Pancreas (tissue), 10 donors: Measurements from ENCODE around the gene MYO15A. TPM values are rescaled to one million over a fixed set of nuclear protein-coding genes. Genes with fewer than 3 reads are reported as not detected.

ENCODE experiments used
- ATAC-seq, 4 donors: fragments of 200-7000 bp; cut with Tn5 transposase; one replicate each; pipeline versions ENCODE4 v1.8.0 to v1.9.1; 2020; ENCODE audit warnings: mild to moderate bottlenecking in 4 of 4, moderate library complexity in 4 of 4
- DNase-seq, 6 donors: peaks; one replicate each; pipeline ENCODE4 v3.0.0-alpha.2; 2020
- FAIRE-seq: peaks from 2 replicates; lab custom pipeline; 2012; peaks lifted over from hg19 to GRCh38; lab: Jason Lieb, UNC
- H3K27ac ChIP-seq, 4 donors: fragments of 200-600 bp; sonication (generic); 1 replicate in 3 of 4; 2 replicates in 1 of 4; pipeline versions ENCODE4 v1.5.0 to v1.8.0; 2020
- H3K27me3 ChIP-seq, 4 donors: fragments of 200-600 bp; one replicate each; pipeline ENCODE4 v1.8.0; 2021
- H3K36me3 ChIP-seq, 3 donors: fragments of 200-600 bp; sonication (generic) in 1 of 3; one replicate each; pipeline versions ENCODE4 v1.5.0 to v1.8.0; 2020 to 2021
- H3K4me1 ChIP-seq, 3 donors: fragments of 200-600 bp; one replicate each; pipeline ENCODE4 v1.8.0; 2021
- H3K4me3 ChIP-seq, 4 donors: fragments of 200-600 bp; sonication (generic) in 2 of 4; one replicate each; pipeline versions ENCODE4 v1.5.0 to v1.8.0; 2020 to 2021
- H3K9me3 ChIP-seq, 4 donors: fragments of 200-600 bp; one replicate each; pipeline ENCODE4 v1.8.0; 2021
- WGBS, 2 donors: extraction: QIAGEN DNeasy Blood & Tissue Kit; methylation state at CpG; one replicate each; pipeline ENCODE4 v1.1.7; 2013; 5-methylcytosine and 5-hydroxymethylcytosine counted together
- intact Hi-C, 3 donors: fragments of 100-400 bp; cut with DNase I; formaldehyde crosslinking; loops; one replicate each; pipeline versions ENCODE4 v1.11.1 to v1.14.2; 2022
- polyA plus RNA-seq, 2 donors: library from polyadenylated mRNA; stranded (reverse); fragments of 200-250 nt; gene quantifications; one replicate each; pipeline ENCODE4 v1.2.3, GENCODE V29; 2013
- total RNA-seq, 6 donors: library from RNA; stranded (reverse); fragmentation: NEBNext Ultra II Directional in 4 of 6; extraction: Animal tissue kit (Norgen Biotek cat#: 25700) in 4 of 6; gene quantifications; one replicate each; pipeline versions ENCODE4 v1.2.1 to v1.2.4, GENCODE V29; 2021 to 2023
- TF ChIP-seq, protein P1 (sequence below), 4 donors: fragments of 200-600 bp; sonication (generic) in 3 of 4; IDR thresholded peaks; one replicate each; pipeline versions ENCODE4 v1.5.0 to v1.8.0; 2021; ENCODE audit warnings: antibody characterized with exemption in 4 of 4
- donor health status: healthy with polysubstance abuse.
- donor health status: DM: no; HTN: no; CAD: no; lungs with moderate emphysema.
- donor health status: DM: no; HTN: no; CAD: no.
- donor health status: control.
- donor health status: control.
- donor health status: Bipolar disorder and iron deficiency.
- donor health status: DM: yes; HTN: yes; CAD: no.
- donor health status: DM: no; HTN: no; CAD: no.
- donor health status: DM: no; HTN: no; CAD: no.
- donor health status: DM: yes; HTN: yes; CAD: no.

The MYO15A gene
- total and polyA plus RNA-seq, 8 donors: 0.13 to 4.9 (median 0.87) TPM

DNA sequence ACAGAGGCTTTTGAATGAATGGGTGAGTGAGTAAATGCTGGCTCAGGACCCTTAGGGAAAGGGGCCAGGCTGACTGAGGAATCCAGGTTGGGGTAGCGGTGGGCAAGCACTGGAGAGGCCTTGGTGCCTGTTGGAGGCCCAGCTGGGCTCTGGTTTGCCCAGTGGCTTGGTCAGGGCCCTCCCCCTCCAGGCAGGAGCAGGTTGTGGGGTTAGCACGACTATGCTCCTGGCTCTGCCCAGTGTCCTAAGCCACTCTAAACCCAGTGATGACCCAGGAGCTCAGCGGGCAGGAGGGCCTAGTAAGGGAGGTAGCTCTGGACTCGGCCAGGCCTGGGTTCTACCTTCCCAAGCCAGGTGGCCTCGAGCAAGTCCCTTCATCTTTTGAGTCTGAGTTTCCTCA, 7.5 kb downstream of the MYO15A start:
- H3K27me3 ChIP-seq: no peaks in the 10 kb centered on the region
- TF ChIP-seq, protein P1, sequence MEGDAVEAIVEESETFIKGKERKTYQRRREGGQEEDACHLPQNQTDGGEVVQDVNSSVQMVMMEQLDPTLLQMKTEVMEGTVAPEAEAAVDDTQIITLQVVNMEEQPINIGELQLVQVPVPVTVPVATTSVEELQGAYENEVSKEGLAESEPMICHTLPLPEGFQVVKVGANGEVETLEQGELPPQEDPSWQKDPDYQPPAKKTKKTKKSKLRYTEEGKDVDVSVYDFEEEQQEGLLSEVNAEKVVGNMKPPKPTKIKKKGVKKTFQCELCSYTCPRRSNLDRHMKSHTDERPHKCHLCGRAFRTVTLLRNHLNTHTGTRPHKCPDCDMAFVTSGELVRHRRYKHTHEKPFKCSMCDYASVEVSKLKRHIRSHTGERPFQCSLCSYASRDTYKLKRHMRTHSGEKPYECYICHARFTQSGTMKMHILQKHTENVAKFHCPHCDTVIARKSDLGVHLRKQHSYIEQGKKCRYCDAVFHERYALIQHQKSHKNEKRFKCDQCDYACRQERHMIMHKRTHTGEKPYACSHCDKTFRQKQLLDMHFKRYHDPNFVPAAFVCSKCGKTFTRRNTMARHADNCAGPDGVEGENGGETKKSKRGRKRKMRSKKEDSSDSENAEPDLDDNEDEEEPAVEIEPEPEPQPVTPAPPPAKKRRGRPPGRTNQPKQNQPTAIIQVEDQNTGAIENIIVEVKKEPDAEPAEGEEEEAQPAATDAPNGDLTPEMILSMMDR (IDR thresholded peaks at IDR 0.05): no peak
- no peak for ATAC-seq
- intact Hi-C loops: no loop called here
- no peaks in the 10 kb centered on the region for H3K9me3 ChIP-seq
- FAIRE-seq: no peak
- H3K4me3 ChIP-seq: no peak overlapping the region
- no peak for DNase-seq
- no peaks in the 10 kb centered on the region for H3K36me3 ChIP-seq
- no peaks in the 10 kb centered on the region for H3K4me1 ChIP-seq
- H3K27ac ChIP-seq: no peak overlapping the region
- 76 to 80% methylated on average over 5 of the region's 5 CpGs for WGBS, 2 donors

DNA sequence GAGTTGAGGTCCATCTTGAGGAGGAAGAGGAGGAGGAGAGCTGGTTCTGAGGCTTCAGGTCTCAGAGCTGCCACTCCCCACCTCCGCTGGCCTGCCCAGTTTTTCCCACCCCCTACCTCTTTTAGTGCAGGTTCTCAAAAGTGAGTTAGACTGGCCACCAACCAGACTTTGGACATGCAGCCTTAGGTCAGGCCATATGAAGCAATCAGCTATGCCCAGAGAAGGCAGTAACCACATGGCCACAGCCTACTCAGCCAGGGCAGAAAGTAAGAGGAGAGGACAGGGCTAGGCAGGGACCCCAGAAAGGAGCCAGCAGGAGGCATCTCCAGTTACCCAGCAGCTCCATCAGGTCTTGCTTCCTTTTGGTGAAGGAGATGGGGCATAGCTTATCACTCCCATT, 9.0 kb downstream of the MYO15A start:
- H3K4me1 ChIP-seq: no peaks in the 10 kb centered on the region
- H3K36me3 ChIP-seq: no peaks in the 10 kb centered on the region
- no peaks in the 10 kb centered on the region for H3K9me3 ChIP-seq
- DNase-seq: no peak
- TF ChIP-seq, protein P1 (IDR thresholded peaks at IDR 0.05): no peak
- 96 to 100% methylated on average over 1 of the region's 1 CpG for WGBS, 2 donors
- no peak for ATAC-seq
- no peaks in the 10 kb centered on the region for H3K27me3 ChIP-seq
- H3K4me3 ChIP-seq: no peak overlapping the region
- intact Hi-C loops: no loop called here
- H3K27ac ChIP-seq: no peak overlapping the region
- no peak for FAIRE-seq

DNA sequence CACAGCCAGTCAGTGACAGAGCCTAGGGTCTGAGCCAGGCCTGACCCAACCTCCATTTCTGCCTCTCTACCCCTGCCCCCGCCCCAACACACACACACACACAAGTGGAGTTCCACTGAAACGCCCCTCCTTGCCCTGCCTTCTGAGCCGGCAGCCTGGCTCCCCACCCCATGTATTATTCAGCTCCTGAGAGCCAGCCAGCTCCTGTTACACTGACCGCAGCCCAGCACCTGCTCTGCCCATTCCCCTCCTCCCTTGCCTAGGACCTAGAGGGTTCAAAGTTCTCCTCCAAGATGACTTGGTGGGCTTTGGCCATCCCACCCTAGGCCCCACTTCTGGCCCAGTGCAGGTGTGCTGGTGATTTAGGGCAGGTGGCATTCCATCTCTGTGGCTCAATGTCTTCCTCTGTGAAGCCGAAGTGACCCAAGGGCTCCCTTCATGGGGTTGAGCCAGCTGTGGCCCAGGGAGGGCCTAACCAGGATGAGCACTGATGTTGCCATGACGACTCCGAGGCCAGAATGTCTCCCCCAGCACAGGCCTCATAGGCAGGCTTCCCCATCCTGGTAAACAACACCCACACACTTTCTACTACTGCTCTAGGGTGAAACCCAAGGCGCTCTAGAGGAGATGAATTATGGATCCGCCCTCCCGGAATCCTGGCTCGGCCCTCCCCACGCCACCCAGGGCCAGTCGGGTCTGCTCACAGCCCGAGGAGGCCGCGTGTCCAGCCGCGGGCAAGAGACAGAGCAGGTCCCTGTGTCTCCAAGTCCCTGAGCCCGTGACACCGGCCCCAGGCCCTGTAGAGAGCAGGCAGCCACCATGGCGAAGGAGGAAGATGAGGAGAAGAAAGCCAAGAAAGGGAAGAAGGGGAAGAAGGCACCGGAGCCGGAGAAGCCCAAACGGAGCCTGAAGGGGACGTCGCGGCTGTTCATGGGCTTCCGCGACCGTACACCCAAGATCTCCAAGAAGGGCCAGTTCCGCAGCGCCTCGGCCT, 9.7 kb downstream of the MYO15A start:
- Histone ChIP-seq H3K4me3 (no peak overlapping the region), H3K27me3 (no peaks in the 10 kb centered on the region), H3K9me3 (no peaks in the 10 kb centered on the region), H3K4me1 (no peaks in the 10 kb centered on the region), H3K27ac (no peak overlapping the region), H3K36me3 (no peaks in the 10 kb centered on the region)
- WGBS, 2 donors: 85 to 87% methylated on average over 33 of the region's 33 CpGs
- TF ChIP-seq, protein P1 (IDR thresholded peaks at IDR 0.05): no peak
- FAIRE-seq: no peak
- ATAC-seq: no peak
- DNase-seq: peak in 1 of 6 donors; percentile 12
- intact Hi-C loops: no loop called here

DNA sequence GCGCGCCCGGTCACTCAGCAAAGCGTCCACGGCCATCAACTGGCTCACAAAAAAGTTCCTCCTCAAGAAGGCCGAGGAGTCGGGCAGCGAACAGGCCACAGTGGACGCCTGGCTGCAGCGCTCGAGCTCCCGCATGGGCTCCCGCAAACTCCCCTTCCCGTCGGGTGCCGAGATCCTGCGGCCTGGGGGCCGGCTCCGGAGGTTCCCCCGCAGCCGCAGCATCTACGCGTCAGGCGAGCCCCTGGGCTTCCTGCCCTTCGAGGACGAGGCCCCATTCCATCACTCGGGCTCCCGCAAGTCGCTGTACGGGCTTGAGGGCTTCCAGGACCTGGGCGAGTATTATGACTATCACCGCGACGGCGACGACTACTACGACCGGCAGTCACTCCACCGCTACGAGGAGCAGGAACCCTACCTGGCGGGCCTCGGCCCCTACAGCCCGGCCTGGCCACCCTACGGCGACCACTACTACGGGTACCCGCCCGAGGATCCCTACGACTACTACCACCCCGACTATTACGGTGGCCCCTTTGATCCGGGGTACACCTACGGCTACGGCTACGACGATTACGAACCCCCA, 10.7 kb downstream of the MYO15A start:
- no peak for FAIRE-seq
- Histone ChIP-seq H3K4me1 (no peaks in the 10 kb centered on the region), H3K9me3 (no peaks in the 10 kb centered on the region), H3K36me3 (no peaks in the 10 kb centered on the region), H3K27me3 (no peaks in the 10 kb centered on the region), H3K4me3 (no peak overlapping the region), H3K27ac (no peak overlapping the region)
- ATAC-seq: no peak
- DNase-seq: no peak
- WGBS, 2 donors: 96 to 98% methylated on average over 57 of the region's 57 CpGs
- TF ChIP-seq, protein P1 (IDR thresholded peaks at IDR 0.05): no peak
- intact Hi-C loops: no loop called here
